CMK (cell line): Measurements from ENCODE around the gene PPME1.

Experiments
- DNase-seq: peaks from one replicate; pipeline ENCODE4 v3.0.0-alpha.2; 2010; ENCODE audit warnings: low read depth

The PPME1 gene

GRCh38 chr11:74282914-74283371, 111.9 kb downstream of the PPME1 start:
- DNase-seq = no peak

- no peak for DNase-seq
Observed at GRCh38 chr11:74283580-74284180, 112.6 kb downstream of the PPME1 start.

- no peak for DNase-seq
Observed at GRCh38 chr11:74284466-74284865, 113.4 kb downstream of the PPME1 start.

GRCh38 chr11:74288161-74288560, 117.1 kb downstream of the PPME1 start:
- no peak for DNase-seq

GRCh38 chr11:74288911-74289310, 117.8 kb downstream of the PPME1 start:
- no peak for DNase-seq

- DNase-seq = no peak
Observed at GRCh38 chr11:74297484-74297883, 126.4 kb downstream of the PPME1 start.

- DNase-seq = no peak
Observed at GRCh38 chr11:74299015-74299414, 127.9 kb downstream of the PPME1 start.
